Brain microvascular endothelial cell (primary cell): Measurements from ENCODE around the gene LOC128125822.
A peak's percentile ranks its signal among the peaks of the same experiment; 100 is the strongest.
"Not testable (repeated sequence)": the region's sequence is repeated elsewhere in the genome, so short reads cannot be mapped to it uniquely, and the experiment has no call there.

ENCODE experiments used
- DNase-seq: peaks from one replicate; pipeline ENCODE4 v3.0.0-alpha.2; 2020
- H3K27ac ChIP-seq: fragments of 250-450 bp; sonication (Bioruptor Pico); 2 replicates; pipeline ENCODE4 v1.5.1; 2020; ENCODE audit warnings: mild to moderate bottlenecking, moderate library complexity
- H3K27me3 ChIP-seq: fragments of 250-450 bp; sonication (Bioruptor Pico); replicated peaks from 2 replicates; pipeline ENCODE4 v1.5.1; 2020; ENCODE audit warnings: mild to moderate bottlenecking
- H3K36me3 ChIP-seq: fragments of 250-450 bp; sonication (Bioruptor Pico); replicated peaks from 2 replicates; pipeline ENCODE4 v1.5.1; 2020; ENCODE audit warnings: mild to moderate bottlenecking
- H3K4me3 ChIP-seq: 2 replicates; pipeline ENCODE4 v1.5.1; 2011; ENCODE audit warnings: low read depth, mild to moderate bottlenecking, control low read depth, low read length, moderate library complexity
- in situ Hi-C: cut with HindIII; loops from 2 replicates; pipeline ENCODE4 v1.10.0; 2017; ENCODE audit warnings: low sequenced_read_pairs, low pct_ligation_motif_present
- TF ChIP-seq, protein P1 (sequence below): IDR thresholded peaks from 2 replicates; pipeline ENCODE4 v1.5.1; 2011; ENCODE audit warnings: low read depth, mild to moderate bottlenecking, moderate library complexity, low read length, control low read depth, inconsistent platforms; ENCODE audit errors: missing control alignments

Gene LOC128125822

DNA sequence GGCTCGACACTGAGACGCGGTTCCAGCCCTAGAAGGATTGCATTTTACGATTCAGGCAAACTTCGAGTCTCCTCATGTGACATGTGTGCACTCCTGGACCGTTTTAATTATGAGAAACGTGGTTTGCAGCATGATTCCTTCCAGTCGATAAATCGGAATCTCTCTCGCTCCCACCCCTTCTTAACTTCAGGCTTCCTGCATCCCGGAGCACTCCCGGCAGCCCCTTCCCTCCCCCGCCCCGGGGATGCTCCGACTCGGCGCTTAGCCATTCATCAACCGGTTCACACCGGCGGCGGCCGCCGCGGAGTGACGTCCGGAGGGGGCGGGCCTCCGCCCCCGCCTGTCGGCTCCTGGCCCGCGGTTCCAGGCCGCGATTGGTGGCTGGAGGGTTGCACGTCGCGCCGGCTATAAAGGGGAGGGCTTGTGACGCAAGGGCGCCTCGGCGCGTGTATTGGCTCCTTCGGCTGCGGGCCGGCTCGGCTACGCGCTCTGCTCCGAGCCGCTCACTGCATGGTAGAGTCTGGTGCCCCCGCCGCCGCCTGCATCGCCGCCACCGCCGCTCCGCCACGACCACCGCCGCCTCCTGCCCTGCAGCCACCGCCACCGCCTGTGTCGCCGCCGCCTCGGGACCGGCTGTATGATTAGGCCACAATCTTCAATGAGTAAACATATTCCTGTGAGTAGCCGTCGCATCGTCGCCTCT lies at the start of gene LOC128125822, which contains the start of gene PTP4A1:
LOC128125822 (plus strand) TSS at position 437 of the 703 bp plus-strand sequence.
PTP4A1 (plus strand) TSS at position 437 of the 703 bp plus-strand sequence. CDS start 4,401 bp downstream, outside the sequence.
- TF ChIP-seq, protein P1, sequence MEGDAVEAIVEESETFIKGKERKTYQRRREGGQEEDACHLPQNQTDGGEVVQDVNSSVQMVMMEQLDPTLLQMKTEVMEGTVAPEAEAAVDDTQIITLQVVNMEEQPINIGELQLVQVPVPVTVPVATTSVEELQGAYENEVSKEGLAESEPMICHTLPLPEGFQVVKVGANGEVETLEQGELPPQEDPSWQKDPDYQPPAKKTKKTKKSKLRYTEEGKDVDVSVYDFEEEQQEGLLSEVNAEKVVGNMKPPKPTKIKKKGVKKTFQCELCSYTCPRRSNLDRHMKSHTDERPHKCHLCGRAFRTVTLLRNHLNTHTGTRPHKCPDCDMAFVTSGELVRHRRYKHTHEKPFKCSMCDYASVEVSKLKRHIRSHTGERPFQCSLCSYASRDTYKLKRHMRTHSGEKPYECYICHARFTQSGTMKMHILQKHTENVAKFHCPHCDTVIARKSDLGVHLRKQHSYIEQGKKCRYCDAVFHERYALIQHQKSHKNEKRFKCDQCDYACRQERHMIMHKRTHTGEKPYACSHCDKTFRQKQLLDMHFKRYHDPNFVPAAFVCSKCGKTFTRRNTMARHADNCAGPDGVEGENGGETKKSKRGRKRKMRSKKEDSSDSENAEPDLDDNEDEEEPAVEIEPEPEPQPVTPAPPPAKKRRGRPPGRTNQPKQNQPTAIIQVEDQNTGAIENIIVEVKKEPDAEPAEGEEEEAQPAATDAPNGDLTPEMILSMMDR = no peak
- DNase-seq = peak; percentile 96
- in situ Hi-C loops = no loop called here
- H3K36me3 ChIP-seq = peaks cover 11% of the 10 kb centered on the region
- peak within 1 kb of the TSS; percentile 98 for H3K4me3 ChIP-seq
- no peaks in the 10 kb centered on the region for H3K27me3 ChIP-seq
- peak within 1 kb of the TSS; percentile 92 for H3K27ac ChIP-seq

DNA sequence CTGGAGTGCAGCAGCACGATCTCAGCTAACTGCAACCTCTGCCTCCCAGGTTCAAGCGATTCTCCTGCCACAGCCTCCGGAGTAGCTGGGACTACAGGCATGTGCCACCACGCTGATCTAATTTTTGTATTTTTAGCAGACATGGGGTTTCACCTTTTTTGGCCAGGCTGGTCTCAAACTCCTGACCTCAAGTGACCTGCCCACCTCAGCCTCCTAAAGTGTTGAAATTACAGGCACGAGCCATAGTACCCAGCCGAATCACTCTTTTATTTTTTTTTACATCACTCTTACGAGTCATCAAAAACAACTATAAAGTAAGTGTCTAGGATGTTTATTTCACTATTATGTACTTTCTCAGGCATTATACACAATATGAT lies 49.4 kb upstream of the LOC128125822 start:
- H3K36me3 ChIP-seq, in situ Hi-C loops, H3K27ac ChIP-seq: not testable (repeated sequence)

DNA sequence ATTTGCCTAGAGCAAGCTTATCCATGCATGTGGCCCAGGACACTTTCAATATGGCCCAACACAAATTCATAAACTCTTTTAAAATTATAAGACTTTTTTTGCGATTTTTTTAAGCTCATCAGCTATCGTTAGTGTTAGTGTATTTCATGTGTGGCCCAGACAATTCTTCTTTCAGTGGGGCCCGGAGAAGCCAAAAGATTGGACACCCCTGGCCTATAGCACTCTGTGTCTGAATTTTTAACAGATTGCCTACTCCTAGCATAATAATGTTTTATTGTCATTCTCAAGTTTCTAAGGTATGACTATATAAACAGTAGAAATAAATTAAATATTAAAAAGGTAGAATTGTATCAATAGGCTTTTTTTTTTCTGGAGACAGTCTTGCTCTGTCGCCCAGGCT lies 48.6 kb upstream of the LOC128125822 start:
- H3K27me3 ChIP-seq = no peaks in the 10 kb centered on the region
- in situ Hi-C loops = no loop called here
- no peak for DNase-seq
- H3K4me3 ChIP-seq = no peak overlapping the region
- TF ChIP-seq, protein P1 = no peak
- H3K36me3 ChIP-seq = no peaks in the 10 kb centered on the region
- no peak overlapping the region for H3K27ac ChIP-seq

More for the DNA sequence above, 49.4 kb upstream of the LOC128125822 start:
- DNase-seq, H3K4me3 ChIP-seq, H3K27me3 ChIP-seq: not testable (repeated sequence)

DNA sequence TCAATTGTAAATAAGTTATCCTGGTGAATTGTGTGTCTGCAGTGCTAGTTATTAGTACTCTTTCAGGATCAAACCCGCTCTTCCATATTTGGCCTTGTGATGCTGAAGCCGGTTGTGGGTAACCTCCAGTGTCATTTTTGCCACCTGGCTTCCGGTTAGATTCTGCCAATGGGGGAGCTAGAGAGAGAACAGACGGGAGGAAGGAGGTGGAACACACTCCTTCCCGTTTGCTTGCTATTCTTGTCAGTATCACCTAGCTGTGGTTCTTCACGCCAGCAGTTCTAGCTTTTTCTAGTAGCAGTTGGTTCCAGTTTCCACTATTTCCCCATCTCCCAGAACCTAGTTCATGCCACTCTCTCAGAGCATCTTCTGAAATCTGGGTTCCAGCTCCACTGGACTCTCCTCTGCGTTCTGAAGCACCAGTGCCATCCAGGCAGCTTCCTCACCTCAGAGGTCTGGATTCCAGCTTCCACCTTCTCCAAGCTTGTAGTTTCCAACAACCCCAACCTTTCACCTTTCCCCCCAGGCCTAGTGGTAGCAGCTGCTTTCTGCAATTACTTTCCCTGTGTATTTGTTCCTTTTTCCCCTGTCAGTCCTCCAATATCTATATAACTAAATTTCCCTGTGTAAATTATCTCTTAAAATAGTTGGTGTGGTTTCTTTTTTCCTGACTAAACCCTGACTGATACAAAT lies 46.9 kb upstream of the LOC128125822 start:
- in situ Hi-C loops = no loop called here
- TF ChIP-seq, protein P1 = no peak
- H3K4me3 ChIP-seq = no peak overlapping the region
- no peaks in the 10 kb centered on the region for H3K36me3 ChIP-seq
- H3K27ac ChIP-seq = no peak overlapping the region
- DNase-seq = no peak
- no peaks in the 10 kb centered on the region for H3K27me3 ChIP-seq

DNA sequence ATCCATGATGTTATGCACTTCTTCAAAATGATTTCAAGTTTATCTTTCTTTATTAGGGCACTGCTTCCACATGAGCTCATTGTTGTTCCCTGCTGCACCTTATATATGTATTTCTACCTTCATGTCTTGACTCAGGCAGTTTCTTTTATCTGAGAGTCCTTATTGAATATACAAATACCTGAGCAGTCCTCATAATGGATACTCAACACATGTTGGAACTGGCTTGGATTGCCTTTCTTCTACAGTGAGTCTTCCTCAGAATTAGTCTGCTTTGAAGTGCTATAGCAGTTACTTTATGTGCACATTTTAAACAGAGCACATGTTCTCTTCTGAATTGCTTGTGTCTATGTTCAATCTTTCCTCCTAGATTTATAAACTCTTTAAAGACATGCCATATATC lies 45.3 kb upstream of the LOC128125822 start:
- in situ Hi-C loops = no loop called here
- no peak for DNase-seq
- H3K27ac ChIP-seq = peak overlapping the region; percentile 35
- TF ChIP-seq, protein P1 = no peak
- no peak overlapping the region for H3K4me3 ChIP-seq
- H3K27me3 ChIP-seq = no peaks in the 10 kb centered on the region
- no peaks in the 10 kb centered on the region for H3K36me3 ChIP-seq

DNA sequence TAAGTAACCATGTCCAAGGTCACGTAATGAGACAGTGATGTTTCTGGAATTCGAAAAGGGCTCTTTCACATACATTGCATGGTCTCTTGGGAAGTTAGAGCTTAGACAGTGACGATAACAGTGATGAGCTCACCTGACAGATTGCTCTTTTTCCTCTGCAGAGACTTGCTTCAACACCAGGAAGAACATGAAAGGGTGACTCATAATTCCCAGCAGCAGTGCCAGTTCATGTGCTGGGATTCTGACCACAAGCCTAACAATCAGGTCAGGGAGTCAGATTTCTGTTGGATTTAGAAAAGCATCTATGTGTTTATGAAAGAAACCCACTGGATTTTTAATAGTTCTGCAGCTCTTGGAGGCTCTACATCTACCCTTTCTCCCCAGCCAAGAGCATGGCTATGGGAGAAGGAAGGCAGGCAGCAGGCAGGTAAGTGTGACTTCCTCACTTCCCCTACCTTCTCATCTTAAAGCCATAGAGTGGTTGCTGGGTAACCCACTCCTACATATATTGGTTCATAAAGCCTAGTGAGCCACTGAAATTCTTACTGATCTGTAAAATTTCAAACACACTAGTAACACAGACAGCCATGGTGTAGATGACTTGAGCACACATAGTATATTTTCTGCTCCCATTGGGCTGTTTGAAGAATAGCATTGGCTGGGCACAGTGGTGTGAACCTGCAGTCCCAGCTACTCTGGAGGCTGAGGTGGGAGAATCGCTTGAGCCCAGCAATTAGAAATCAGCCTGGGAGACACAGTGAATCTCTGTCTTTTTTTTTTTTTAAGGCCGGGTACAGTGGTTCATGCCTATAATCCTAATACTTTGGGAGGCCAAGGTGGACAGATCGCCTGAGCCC lies 44.4 kb upstream of the LOC128125822 start:
- peak overlapping the region; percentile 53 for H3K27ac ChIP-seq
- DNase-seq = peak; percentile 96
- no peaks in the 10 kb centered on the region for H3K27me3 ChIP-seq
- H3K36me3 ChIP-seq = no peaks in the 10 kb centered on the region
- in situ Hi-C loops = no loop called here
- no peak overlapping the region for H3K4me3 ChIP-seq
- TF ChIP-seq, protein P1 = no peak
